DOHH2 (cell line): ENCODE results near the gene COL1A1.

Experiments used
- H3F3A ChIP-seq: fragments of 200-600 bp; sonication (generic), shearing (Covaris generic); 2 replicates; pipeline ENCODE4 v1.6.0; 2016; ENCODE audit warnings: antibody characterized with exemption, mild to moderate bottlenecking; ENCODE audit not compliant: control insufficient read depth, insufficient read depth
- H3K27ac ChIP-seq: fragments of 200-600 bp; sonication (generic); 2 replicates; pipeline ENCODE4 v1.5.1; 2014; ENCODE audit warnings: low read depth, mild to moderate bottlenecking, low read length, moderate library complexity
- H3K27me3 ChIP-seq: fragments of 200-600 bp; sonication (generic); 2 replicates; pipeline ENCODE4 v1.6.1; 2014; ENCODE audit warnings: mild to moderate bottlenecking, low read length, mixed read lengths; ENCODE audit not compliant: control insufficient read depth
- H3K36me3 ChIP-seq: fragments of 200-600 bp; sonication (generic); 2 replicates; pipeline ENCODE4 v1.6.1; 2014; ENCODE audit warnings: mild to moderate bottlenecking, low read length, moderate library complexity, mixed read lengths; ENCODE audit not compliant: control insufficient read depth
- H3K4me1 ChIP-seq: fragments of 200-600 bp; sonication (generic); 2 replicates; pipeline ENCODE4 v1.6.1; 2014; ENCODE audit warnings: mild to moderate bottlenecking, low read length, mixed read lengths; ENCODE audit not compliant: control insufficient read depth
- H3K4me2 ChIP-seq: fragments of 200-600 bp; sonication (generic); 2 replicates; pipeline ENCODE4 v1.6.0; 2014; ENCODE audit warnings: mild to moderate bottlenecking, low read length, moderate library complexity
- H3K4me3 ChIP-seq: fragments of 200-600 bp; sonication (generic); 2 replicates; pipeline ENCODE4 v1.5.1; 2014; ENCODE audit warnings: mild to moderate bottlenecking, low read length, mixed read lengths
- H3K79me2 ChIP-seq: fragments of 200-600 bp; sonication (generic); 2 replicates; pipeline ENCODE4 v1.6.1; 2014; ENCODE audit warnings: mild to moderate bottlenecking, low read length, mixed read lengths; ENCODE audit not compliant: control insufficient read depth
- H3K9me2 ChIP-seq: fragments of 200-600 bp; sonication (generic); replicated peaks from 2 replicates; pipeline ENCODE4 v1.6.1; 2014; ENCODE audit warnings: mild to moderate bottlenecking, low read length, mixed read lengths; ENCODE audit not compliant: control insufficient read depth
- H3K9me3 ChIP-seq: fragments of 200-600 bp; sonication (generic); 2 replicates; pipeline ENCODE4 v1.6.1; 2014; ENCODE audit warnings: antibody characterized with exemption, low read length, mixed read lengths; ENCODE audit not compliant: control insufficient read depth, insufficient read depth
- H4K20me1 ChIP-seq: fragments of 200-600 bp; sonication (generic); 2 replicates; pipeline ENCODE4 v1.6.0; 2014; ENCODE audit warnings: low read depth, mild to moderate bottlenecking, antibody characterized with exemption, low read length, moderate library complexity; ENCODE audit not compliant: control insufficient read depth, insufficient read depth
- EZH2phosphoT487 ChIP-seq: fragments of 200-600 bp; sonication (generic); IDR thresholded peaks from 2 replicates; pipeline ENCODE4 v1.6.1; 2017; ENCODE audit warnings: borderline replicate concordance, mild to moderate bottlenecking, antibody characterized with exemption, low read length, moderate library complexity, mixed read lengths
- TF ChIP-seq, protein P1 (sequence below): fragments of 200-600 bp; sonication (generic); IDR thresholded peaks from one replicate; pipeline ENCODE4 v1.5.1; 2014; ENCODE audit warnings: antibody characterized with exemption, mild to moderate bottlenecking, low read depth, low read length; ENCODE audit not compliant: poor library complexity, severe bottlenecking

Gene COL1A1

DNA sequence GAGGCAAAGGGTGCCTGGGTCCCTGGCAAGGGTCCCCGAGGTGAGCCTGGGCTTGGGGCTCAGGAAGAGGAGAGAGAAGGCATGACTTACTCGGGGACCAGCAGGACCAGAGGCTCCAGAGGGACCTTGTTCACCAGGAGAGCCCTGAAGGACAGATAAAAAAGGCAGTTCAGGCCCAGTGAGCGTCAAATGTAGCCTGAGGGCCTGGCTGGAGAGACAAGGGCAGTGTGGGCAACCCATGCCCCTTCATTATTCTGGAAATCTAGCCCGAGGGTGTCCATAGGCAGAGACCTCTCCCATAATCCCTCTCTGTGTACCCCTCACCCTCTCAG is 14.1 kb downstream of the COL1A1 start:
- Histone ChIP-seq H3K4me2 (no peak overlapping the region), H3F3A (peaks cover 2% of the 10 kb centered on the region; the same call in 1 of the 2 replicates), H3K9me2 (no peaks in the 10 kb centered on the region), H3K36me3 (no peaks in the 10 kb centered on the region), H3K79me2 (no peaks in the 10 kb centered on the region), H3K27ac (no peak overlapping the region), H4K20me1 (no peaks in the 10 kb centered on the region), H3K27me3 (peaks cover 3% of the 10 kb centered on the region; the same call in 1 of the 2 replicates), H3K4me1 (peaks cover 32% of the 10 kb centered on the region), H3K9me3 (no peaks in the 10 kb centered on the region), H3K4me3 (no peak overlapping the region)
- TF ChIP-seq, protein P1, sequence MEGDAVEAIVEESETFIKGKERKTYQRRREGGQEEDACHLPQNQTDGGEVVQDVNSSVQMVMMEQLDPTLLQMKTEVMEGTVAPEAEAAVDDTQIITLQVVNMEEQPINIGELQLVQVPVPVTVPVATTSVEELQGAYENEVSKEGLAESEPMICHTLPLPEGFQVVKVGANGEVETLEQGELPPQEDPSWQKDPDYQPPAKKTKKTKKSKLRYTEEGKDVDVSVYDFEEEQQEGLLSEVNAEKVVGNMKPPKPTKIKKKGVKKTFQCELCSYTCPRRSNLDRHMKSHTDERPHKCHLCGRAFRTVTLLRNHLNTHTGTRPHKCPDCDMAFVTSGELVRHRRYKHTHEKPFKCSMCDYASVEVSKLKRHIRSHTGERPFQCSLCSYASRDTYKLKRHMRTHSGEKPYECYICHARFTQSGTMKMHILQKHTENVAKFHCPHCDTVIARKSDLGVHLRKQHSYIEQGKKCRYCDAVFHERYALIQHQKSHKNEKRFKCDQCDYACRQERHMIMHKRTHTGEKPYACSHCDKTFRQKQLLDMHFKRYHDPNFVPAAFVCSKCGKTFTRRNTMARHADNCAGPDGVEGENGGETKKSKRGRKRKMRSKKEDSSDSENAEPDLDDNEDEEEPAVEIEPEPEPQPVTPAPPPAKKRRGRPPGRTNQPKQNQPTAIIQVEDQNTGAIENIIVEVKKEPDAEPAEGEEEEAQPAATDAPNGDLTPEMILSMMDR, result no peak
- no peak for TF ChIP-seq EZH2phosphoT487

DNA sequence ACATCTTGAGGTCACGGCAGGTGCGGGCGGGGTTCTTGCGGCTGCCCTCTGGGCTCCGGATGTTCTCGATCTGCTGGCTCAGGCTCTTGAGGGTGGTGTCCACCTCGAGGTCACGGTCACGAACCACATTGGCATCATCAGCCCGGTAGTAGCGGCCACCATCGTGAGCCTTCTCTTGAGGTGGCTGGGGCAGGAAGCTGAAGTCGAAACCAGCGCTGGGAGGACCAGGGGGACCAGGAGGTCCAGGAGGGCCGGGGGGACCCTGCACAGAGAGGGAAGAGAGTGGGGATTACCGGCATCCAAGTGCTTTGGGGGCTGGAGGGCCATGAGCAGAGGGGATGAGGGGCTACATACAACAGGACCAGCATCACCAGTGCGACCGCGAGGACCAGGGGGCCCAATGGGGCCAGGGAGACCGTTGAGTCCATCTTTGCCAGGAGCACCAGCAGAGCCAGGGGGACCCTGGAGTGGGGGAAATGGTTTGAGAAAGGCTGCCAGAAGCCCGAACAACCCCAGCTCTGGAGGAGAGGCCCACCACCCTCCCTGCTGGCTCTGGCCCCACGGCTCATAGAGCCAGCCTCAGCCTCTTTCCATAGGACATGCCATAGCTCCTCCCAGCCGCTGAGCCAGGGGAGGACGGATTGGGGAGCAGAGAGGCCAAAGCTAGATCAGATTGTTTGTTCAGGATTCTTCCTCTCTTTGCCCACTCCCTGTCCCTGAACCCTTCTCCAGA is 14.6 kb downstream of the COL1A1 start:
- Histone ChIP-seq H3K36me3 (no peaks in the 10 kb centered on the region), H4K20me1 (no peaks in the 10 kb centered on the region), H3K9me3 (no peaks in the 10 kb centered on the region), H3K27me3 (peaks cover 3% of the 10 kb centered on the region; the same call in 1 of the 2 replicates), H3K4me1 (peaks cover 32% of the 10 kb centered on the region), H3K27ac (no peak overlapping the region), H3K79me2 (no peaks in the 10 kb centered on the region), H3F3A (peaks cover 2% of the 10 kb centered on the region; the same call in 1 of the 2 replicates), H3K4me3 (no peak overlapping the region), H3K4me2 (no peak overlapping the region), H3K9me2 (no peaks in the 10 kb centered on the region)
- TF ChIP-seq, protein P1, result no peak
- TF ChIP-seq EZH2phosphoT487, result no peak

DNA sequence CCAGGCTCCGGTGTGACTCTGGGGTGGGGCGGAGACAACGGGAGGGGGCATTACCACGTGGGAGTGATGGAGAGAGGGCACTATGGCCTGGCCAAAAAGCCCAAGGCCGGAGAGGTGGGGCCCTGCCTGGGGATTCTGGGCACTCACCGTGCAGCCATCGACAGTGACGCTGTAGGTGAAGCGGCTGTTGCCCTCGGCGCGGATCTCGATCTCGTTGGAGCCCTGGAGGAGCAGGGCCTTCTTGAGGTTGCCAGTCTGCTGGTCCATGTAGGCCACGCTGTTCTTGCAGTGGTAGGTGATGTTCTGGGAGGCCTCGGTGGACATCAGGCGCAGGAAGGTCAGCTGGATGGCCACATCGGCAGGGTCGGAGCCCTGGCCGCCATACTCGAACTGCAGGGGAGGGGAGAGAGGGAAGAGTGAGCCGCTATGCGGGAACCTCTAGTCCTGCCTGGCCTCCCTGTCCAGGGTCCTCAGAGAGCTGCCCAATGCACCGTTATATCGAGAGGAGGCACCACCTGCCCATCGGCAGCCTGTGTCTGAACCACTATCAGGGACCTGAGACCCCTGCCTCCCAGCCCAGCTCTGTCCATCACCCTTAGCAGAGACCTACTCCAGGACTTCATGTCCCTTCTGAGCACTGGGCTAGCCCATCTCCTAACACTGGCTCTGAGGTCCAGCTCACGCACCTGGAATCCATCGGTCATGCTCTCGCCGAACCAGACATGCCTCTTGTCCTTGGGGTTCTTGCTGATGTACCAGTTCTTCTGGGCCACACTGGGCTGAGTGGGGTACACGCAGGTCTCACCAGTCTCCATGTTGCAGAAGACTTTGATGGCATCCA is 15.6 kb downstream of the COL1A1 start:
- no peak for TF ChIP-seq EZH2phosphoT487
- TF ChIP-seq, protein P1, result no peak
- H4K20me1 ChIP-seq, result no peaks in the 10 kb centered on the region
- no peak overlapping the region; the same call in 1 of the 2 replicates for H3K4me2 ChIP-seq
- no peaks in the 10 kb centered on the region for H3K79me2 ChIP-seq
- no peaks in the 10 kb centered on the region for H3K9me3 ChIP-seq
- no peaks in the 10 kb centered on the region for H3K27me3 ChIP-seq
- peaks cover 2% of the 10 kb centered on the region; the same call in 1 of the 2 replicates for H3F3A ChIP-seq
- no peaks in the 10 kb centered on the region for H3K36me3 ChIP-seq
- H3K4me1 ChIP-seq, result peaks cover 32% of the 10 kb centered on the region
- H3K27ac ChIP-seq, result no peak overlapping the region
- H3K9me2 ChIP-seq, result no peaks in the 10 kb centered on the region
- no peak overlapping the region for H3K4me3 ChIP-seq
